HEK293 (cell line): Measurements from ENCODE around the gene METTL23.

ENCODE experiments used
- CTCF ChIA-PET: fragments of 350-600 bp; formaldehyde crosslinking; extraction: SDS; loops from one replicate; lab custom pipeline; 2021; ENCODE audit warnings: antibody characterized with exemption; lab: Yijun Ruan, JAX
- POLR2A ChIA-PET: fragments of 300-600 bp; formaldehyde crosslinking; extraction: SDS; loops from one replicate; lab custom pipeline; 2020; ENCODE audit warnings: antibody characterized with exemption, inconsistent platforms; lab: Yijun Ruan, JAX
- H3K27ac ChIP-seq: fragments of 200-500 bp; sonication (Bioruptor generic); 2 replicates; pipeline ENCODE4 v1.5.1; 2014; ENCODE audit warnings: low read depth, low read length, control low read depth, inconsistent platforms; ENCODE audit errors: extremely low read depth
- H3K36me3 ChIP-seq, 2 experiments: fragments of 200-500 bp in 1 of 2; sonication (Bioruptor generic) in 1 of 2; 1 replicate in 1 of 2; 2 replicates in 1 of 2; pipeline ENCODE4 v1.5.1; 2014 to 2017; ENCODE audit warnings: inconsistent platforms in 2 of 2, low read length in 2 of 2; ENCODE audit not compliant: control insufficient read depth in 2 of 2, insufficient read depth in 1 of 2
- H3K4me1 ChIP-seq: fragments of 200-500 bp; sonication (Bioruptor generic); 2 replicates; pipeline ENCODE4 v1.5.1; 2014; ENCODE audit warnings: mild to moderate bottlenecking, low read length, inconsistent platforms; ENCODE audit not compliant: control insufficient read depth, insufficient read depth
- H3K4me3 ChIP-seq: 2 replicates; pipeline ENCODE4 v1.5.1; 2011; ENCODE audit warnings: low read depth, mild to moderate bottlenecking, control low read depth, low read length, moderate library complexity
- H3K9me3 ChIP-seq: fragments of 200-500 bp; sonication (Bioruptor generic); 2 replicates; pipeline ENCODE4 v1.5.1; 2014; ENCODE audit warnings: low read depth, low read length, inconsistent platforms; ENCODE audit not compliant: control insufficient read depth, insufficient read depth
- GLI2 ChIP-seq: fragments of 450-650 bp; formaldehyde crosslinking; IDR thresholded peaks from 2 replicates; pipeline ENCODE4; 2017; ENCODE audit warnings: missing biosample characterization, missing genetic modification characterization, low read depth, borderline replicate concordance
- GLIS1 ChIP-seq: fragments of 450-650 bp; formaldehyde crosslinking; IDR thresholded peaks from 2 replicates; pipeline ENCODE4 v1.5.1; 2016; ENCODE audit warnings: missing biosample characterization, missing genetic modification characterization
- IKZF3 ChIP-seq: fragments of 450-650 bp; IDR thresholded peaks from 2 replicates; pipeline ENCODE4 v1.5.0; 2018; ENCODE audit warnings: missing biosample characterization, mild to moderate bottlenecking, missing genetic modification characterization, moderate library complexity
- KLF16 ChIP-seq: fragments of 450-650 bp; formaldehyde crosslinking; IDR thresholded peaks from 2 replicates; pipeline ENCODE4 v1.5.1; 2017; ENCODE audit warnings: missing biosample characterization, missing genetic modification characterization
- MEIS1 ChIP-seq: sonication (generic); formaldehyde crosslinking; IDR thresholded peaks from 2 replicates; pipeline ENCODE4 v1.8.1; 2022; ENCODE audit warnings: missing genetic modification reagents, mild to moderate bottlenecking, borderline replicate concordance
- PRDM1 ChIP-seq: fragments of 450-650 bp; formaldehyde crosslinking; IDR thresholded peaks from 2 replicates; pipeline ENCODE4; 2016; ENCODE audit warnings: missing biosample characterization, missing genetic modification characterization
- WT1 ChIP-seq: fragments of 450-650 bp; formaldehyde crosslinking; IDR thresholded peaks from 2 replicates; pipeline ENCODE4 v1.5.1; 2016; ENCODE audit warnings: missing biosample characterization, missing genetic modification characterization
- ZBTB8A ChIP-seq: fragments of 450-650 bp; formaldehyde crosslinking; IDR thresholded peaks from 2 replicates; pipeline ENCODE4 v1.5.1; 2016; ENCODE audit warnings: missing biosample characterization, missing genetic modification characterization
- ZFP69B ChIP-seq: fragments of 450-650 bp; formaldehyde crosslinking; IDR thresholded peaks from 2 replicates; pipeline ENCODE4 v1.5.1; 2016; ENCODE audit warnings: missing biosample characterization, missing genetic modification characterization
- ZNF140 ChIP-seq: fragments of 450-650 bp; formaldehyde crosslinking; IDR thresholded peaks from 2 replicates; pipeline ENCODE4 v1.5.1; 2016; ENCODE audit warnings: missing biosample characterization, missing genetic modification characterization
- ZNF19 ChIP-seq: fragments of 450-650 bp; formaldehyde crosslinking; IDR thresholded peaks from 2 replicates; pipeline ENCODE4; 2016; ENCODE audit warnings: missing biosample characterization, missing genetic modification characterization, low read depth
- ZNF223 ChIP-seq: fragments of 450-650 bp; formaldehyde crosslinking; IDR thresholded peaks from 2 replicates; pipeline ENCODE4 v1.5.1; 2016; ENCODE audit warnings: missing biosample characterization, missing genetic modification characterization
- ZNF280D ChIP-seq: fragments of 450-650 bp; formaldehyde crosslinking; IDR thresholded peaks from 2 replicates; pipeline ENCODE4 v1.5.1; 2016; ENCODE audit warnings: missing biosample characterization, missing genetic modification characterization
- ZNF341 ChIP-seq: fragments of 450-650 bp; formaldehyde crosslinking; IDR thresholded peaks from 2 replicates; pipeline ENCODE4; 2016; ENCODE audit warnings: low read depth, missing biosample characterization, missing genetic modification characterization
- ZNF394 ChIP-seq: fragments of 450-650 bp; formaldehyde crosslinking; IDR thresholded peaks from 2 replicates; pipeline ENCODE4 v1.5.1; 2016; ENCODE audit warnings: missing biosample characterization, missing genetic modification characterization, mild to moderate bottlenecking, moderate library complexity, borderline replicate concordance
- ZNF510 ChIP-seq: fragments of 450-650 bp; formaldehyde crosslinking; IDR thresholded peaks from 2 replicates; pipeline ENCODE4 v1.5.1; 2018; ENCODE audit warnings: mild to moderate bottlenecking, missing genetic modification characterization, missing biosample characterization; ENCODE audit not compliant: insufficient replicate concordance
- ZNF548 ChIP-seq: fragments of 450-650 bp; formaldehyde crosslinking; IDR thresholded peaks from 2 replicates; pipeline ENCODE4 v1.5.1; 2016; ENCODE audit warnings: missing biosample characterization, missing genetic modification characterization
- ZNF654 ChIP-seq: fragments of 450-650 bp; formaldehyde crosslinking; IDR thresholded peaks from 2 replicates; pipeline ENCODE4 v1.5.1; 2016; ENCODE audit warnings: low read depth, missing biosample characterization, missing genetic modification characterization
- TF ChIP-seq, protein P1 (sequence below): fragments of 450-650 bp; formaldehyde crosslinking; IDR thresholded peaks from 2 replicates; pipeline ENCODE4 v1.5.1; 2016; ENCODE audit warnings: missing biosample characterization, missing genetic modification characterization
- TF ChIP-seq, protein P2 (sequence below): fragments of 450-650 bp; formaldehyde crosslinking; conservative IDR thresholded peaks from 2 replicates; pipeline ENCODE4 v1.5.1; 2016; ENCODE audit warnings: low read depth, missing biosample characterization, missing genetic modification characterization
- TF ChIP-seq, protein P3 (sequence below): fragments of 450-650 bp; formaldehyde crosslinking; IDR thresholded peaks from 2 replicates; pipeline ENCODE4 v1.5.1; 2016; ENCODE audit warnings: missing biosample characterization, missing genetic modification characterization

METTL23 gene

GRCh38 chr17:76697702-76698465, 28.8 kb upstream of the METTL23 start:
- ChIA-PET CTCF (interaction anchor here (0.6 to 3.3 kb wide), 13 partner anchors 9 to 315 kb away, joined by 3 to 22 read pairs (median 5); partner anchors contain the start of gene MXRA7), POLR2A (interaction anchor here (0.5 to 2.5 kb wide), 21 partner anchors 9 to 344 kb away, joined by 3 to 17 read pairs (median 7); partner anchors contain the start of genes MFSD11, MXRA7, PRPSAP1 and SRSF2)
- H3K27ac ChIP-seq = peak overlapping the region; percentile 79
- TF ChIP-seq WT1 (tag by site-specific recombination) (peak; percentile 81), ZNF394 (tag by site-specific recombination) (peak; percentile 42; the same call in 1 of the 2 replicates), ZNF280D (no peak), ZFP69B (tag by site-specific recombination) (peak; percentile 77), MEIS1 (CRISPR knock-in tag) (no peak), ZNF510 (tag by site-specific recombination) (no peak), ZNF341 (tag by site-specific recombination) (peak; percentile 87), PRDM1 (tag by site-specific recombination) (peak; percentile 77), IKZF3 (tag by site-specific recombination) (peak; percentile 93), ZNF223 (tag by site-specific recombination) (no peak), GLI2 (tag by site-specific recombination) (no peak; the same call in 1 of the 2 replicates), GLIS1 (tag by site-specific recombination) (peak; percentile 94), ZNF654 (tag by site-specific recombination) (no peak), KLF16 (tag by site-specific recombination) (peak; percentile 93), ZNF19 (no peak), ZBTB8A (tag by site-specific recombination) (peak; percentile 88), ZNF548 (tag by site-specific recombination) (no peak), ZNF140 (tag by site-specific recombination) (no peak)
- TF ChIP-seq, protein P1, sequence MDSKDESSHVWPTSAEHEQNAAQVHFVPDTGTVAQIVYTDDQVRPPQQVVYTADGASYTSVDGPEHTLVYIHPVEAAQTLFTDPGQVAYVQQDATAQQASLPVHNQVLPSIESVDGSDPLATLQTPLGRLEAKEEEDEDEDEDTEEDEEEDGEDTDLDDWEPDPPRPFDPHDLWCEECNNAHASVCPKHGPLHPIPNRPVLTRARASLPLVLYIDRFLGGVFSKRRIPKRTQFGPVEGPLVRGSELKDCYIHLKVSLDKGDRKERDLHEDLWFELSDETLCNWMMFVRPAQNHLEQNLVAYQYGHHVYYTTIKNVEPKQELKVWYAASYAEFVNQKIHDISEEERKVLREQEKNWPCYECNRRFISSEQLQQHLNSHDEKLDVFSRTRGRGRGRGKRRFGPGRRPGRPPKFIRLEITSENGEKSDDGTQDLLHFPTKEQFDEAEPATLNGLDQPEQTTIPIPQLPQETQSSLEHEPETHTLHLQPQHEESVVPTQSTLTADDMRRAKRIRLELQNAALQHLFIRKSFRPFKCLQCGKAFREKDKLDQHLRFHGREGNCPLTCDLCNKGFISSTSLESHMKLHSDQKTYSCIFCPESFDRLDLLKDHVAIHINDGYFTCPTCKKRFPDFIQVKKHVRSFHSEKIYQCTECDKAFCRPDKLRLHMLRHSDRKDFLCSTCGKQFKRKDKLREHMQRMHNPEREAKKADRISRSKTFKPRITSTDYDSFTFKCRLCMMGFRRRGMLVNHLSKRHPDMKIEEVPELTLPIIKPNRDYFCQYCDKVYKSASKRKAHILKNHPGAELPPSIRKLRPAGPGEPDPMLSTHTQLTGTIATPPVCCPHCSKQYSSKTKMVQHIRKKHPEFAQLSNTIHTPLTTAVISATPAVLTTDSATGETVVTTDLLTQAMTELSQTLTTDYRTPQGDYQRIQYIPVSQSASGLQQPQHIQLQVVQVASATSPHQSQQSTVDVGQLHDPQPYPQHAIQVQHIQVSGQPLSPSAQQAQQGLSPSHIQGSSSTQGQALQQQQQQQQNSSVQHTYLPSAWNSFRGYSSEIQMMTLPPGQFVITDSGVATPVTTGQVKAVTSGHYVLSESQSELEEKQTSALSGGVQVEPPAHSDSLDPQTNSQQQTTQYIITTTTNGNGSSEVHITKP (tag by site-specific recombination) = peak; percentile 89
- TF ChIP-seq, protein P2, sequence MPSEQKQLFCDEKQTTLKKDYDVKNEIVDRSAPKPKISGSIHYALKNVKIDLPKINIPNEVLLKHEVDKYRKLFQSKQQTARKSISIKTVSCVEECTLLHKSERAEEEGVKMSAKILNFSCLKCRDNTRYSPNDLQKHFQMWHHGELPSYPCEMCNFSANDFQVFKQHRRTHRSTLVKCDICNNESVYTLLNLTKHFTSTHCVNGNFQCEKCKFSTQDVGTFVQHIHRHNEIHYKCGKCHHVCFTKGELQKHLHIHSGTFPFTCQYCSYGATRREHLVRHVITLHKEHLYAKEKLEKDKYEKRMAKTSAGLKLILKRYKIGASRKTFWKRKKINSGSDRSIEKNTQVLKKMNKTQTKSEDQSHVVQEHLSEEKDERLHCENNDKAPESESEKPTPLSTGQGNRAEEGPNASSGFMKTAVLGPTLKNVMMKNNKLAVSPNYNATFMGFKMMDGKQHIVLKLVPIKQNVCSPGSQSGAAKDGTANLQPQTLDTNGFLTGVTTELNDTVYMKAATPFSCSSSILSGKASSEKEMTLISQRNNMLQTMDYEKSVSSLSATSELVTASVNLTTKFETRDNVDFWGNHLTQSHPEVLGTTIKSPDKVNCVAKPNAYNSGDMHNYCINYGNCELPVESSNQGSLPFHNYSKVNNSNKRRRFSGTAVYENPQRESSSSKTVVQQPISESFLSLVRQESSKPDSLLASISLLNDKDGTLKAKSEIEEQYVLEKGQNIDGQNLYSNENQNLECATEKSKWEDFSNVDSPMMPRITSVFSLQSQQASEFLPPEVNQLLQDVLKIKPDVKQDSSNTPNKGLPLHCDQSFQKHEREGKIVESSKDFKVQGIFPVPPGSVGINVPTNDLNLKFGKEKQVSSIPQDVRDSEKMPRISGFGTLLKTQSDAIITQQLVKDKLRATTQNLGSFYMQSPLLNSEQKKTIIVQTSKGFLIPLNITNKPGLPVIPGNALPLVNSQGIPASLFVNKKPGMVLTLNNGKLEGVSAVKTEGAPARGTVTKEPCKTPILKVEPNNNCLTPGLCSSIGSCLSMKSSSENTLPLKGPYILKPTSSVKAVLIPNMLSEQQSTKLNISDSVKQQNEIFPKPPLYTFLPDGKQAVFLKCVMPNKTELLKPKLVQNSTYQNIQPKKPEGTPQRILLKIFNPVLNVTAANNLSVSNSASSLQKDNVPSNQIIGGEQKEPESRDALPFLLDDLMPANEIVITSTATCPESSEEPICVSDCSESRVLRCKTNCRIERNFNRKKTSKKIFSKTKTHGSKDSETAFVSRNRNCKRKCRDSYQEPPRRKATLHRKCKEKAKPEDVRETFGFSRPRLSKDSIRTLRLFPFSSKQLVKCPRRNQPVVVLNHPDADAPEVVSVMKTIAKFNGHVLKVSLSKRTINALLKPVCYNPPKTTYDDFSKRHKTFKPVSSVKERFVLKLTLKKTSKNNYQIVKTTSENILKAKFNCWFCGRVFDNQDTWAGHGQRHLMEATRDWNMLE (tag by site-specific recombination) = no peak
- TF ChIP-seq, protein P3, sequence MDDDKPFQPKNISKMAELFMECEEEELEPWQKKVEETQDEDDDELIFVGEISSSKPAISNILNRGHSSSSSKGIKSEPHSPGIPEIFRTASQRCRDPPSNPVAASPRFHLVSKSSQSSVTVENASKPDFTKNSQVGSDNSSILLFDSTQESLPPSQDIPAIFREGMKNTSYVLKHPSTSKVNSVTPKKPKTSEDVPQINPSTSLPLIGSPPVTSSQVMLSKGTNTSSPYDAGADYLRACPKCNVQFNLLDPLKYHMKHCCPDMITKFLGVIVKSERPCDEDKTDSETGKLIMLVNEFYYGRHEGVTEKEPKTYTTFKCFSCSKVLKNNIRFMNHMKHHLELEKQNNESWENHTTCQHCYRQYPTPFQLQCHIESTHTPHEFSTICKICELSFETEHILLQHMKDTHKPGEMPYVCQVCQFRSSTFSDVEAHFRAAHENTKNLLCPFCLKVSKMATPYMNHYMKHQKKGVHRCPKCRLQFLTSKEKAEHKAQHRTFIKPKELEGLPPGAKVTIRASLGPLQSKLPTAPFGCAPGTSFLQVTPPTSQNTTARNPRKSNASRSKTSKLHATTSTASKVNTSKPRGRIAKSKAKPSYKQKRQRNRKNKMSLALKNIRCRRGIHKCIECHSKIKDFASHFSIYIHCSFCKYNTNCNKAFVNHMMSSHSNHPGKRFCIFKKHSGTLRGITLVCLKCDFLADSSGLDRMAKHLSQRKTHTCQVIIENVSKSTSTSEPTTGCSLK = no peak

More at GRCh38 chr17:76697702-76698465, 28.8 kb upstream of the METTL23 start:
- Histone ChIP-seq H3K4me1 (peaks cover 38% of the 10 kb centered on the region), H3K4me3 (no peak overlapping the region), H3K9me3 (no peaks in the 10 kb centered on the region), H3K36me3 (peaks cover 6% of the 10 kb centered on the region in 2 experiments; a peak in 2 of 3 replicates)
